Measurements from ENCODE around the gene MUL1.

MUL1 gene

DNA sequence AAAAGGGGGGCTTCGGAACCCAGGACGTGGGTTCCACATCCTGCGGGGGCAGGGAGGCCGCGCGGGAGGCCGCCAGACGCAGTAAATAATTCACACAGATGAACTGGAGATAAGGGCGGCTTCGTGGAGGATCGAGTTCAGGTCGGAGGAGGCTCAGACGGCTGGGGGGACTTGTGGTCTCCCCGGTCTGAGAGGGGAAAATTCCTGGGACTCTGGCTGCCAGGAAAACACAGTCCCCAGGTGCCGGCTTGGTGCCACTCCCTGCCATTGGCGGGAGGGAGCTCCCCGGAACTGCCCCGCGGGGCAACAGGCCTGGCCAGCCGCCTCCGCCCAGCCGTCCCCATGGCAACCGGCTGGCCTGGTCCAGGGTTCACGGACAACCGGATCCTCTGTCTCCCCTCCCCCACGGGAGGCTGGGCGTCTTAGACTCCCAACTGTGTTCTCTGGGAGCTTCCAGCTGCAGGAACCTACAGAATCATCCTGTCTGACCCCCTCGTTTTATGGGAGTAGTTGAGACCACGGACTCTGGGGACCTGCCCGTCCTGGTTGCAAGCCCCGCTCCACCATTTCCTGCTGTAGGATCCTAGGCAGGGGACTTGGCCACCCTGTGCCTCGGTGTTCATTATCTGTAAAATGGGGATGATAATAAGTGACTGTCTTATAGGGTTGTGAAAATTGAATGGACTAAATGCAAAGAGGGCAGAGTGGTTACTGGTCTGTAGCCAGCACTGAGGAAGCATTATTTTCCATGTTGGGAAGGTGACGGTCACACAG, 31.5 kb downstream of the MUL1 start:
- Histone ChIP-seq H3K4me1 (ENCODE audit: control insufficient read depth, insufficient read depth, low read length) (peaks cover 19% of the 10 kb centered on the region), H3K27me3 (ENCODE audit: control insufficient read depth, insufficient read depth, low read length) (peaks cover 40% of the 10 kb centered on the region), H3K9me3 (ENCODE audit: control insufficient read depth, insufficient read depth, low read length) (no peaks in the 10 kb centered on the region), H3K4me3 (ENCODE audit: low read depth, low read length) (peak overlapping the region; percentile 44), H3K9ac (ENCODE audit: low read depth, low read length) (no peak overlapping the region), H3K36me3 (ENCODE audit: control insufficient read depth, insufficient read depth, low read length) (no peaks in the 10 kb centered on the region), H3K27ac (ENCODE audit: low read depth, low read length) (peak overlapping the region; percentile 33)

GRCh38 chr1:20474996-20475395, 33.0 kb downstream of the MUL1 start:
- no peak overlapping the region for H3K4me3 ChIP-seq (ENCODE audit: low read depth, low read length)
- H3K9ac ChIP-seq (ENCODE audit: low read depth, low read length), result no peak overlapping the region
- H3K27ac ChIP-seq (ENCODE audit: low read depth, low read length), result no peak overlapping the region
- H3K27me3 ChIP-seq (ENCODE audit: control insufficient read depth, insufficient read depth, low read length), result peaks cover 29% of the 10 kb centered on the region
- no peaks in the 10 kb centered on the region for H3K36me3 ChIP-seq (ENCODE audit: control insufficient read depth, insufficient read depth, low read length)
- H3K4me1 ChIP-seq (ENCODE audit: control insufficient read depth, insufficient read depth, low read length), result peaks cover 19% of the 10 kb centered on the region
- H3K9me3 ChIP-seq (ENCODE audit: control insufficient read depth, insufficient read depth, low read length), result no peaks in the 10 kb centered on the region

DNA sequence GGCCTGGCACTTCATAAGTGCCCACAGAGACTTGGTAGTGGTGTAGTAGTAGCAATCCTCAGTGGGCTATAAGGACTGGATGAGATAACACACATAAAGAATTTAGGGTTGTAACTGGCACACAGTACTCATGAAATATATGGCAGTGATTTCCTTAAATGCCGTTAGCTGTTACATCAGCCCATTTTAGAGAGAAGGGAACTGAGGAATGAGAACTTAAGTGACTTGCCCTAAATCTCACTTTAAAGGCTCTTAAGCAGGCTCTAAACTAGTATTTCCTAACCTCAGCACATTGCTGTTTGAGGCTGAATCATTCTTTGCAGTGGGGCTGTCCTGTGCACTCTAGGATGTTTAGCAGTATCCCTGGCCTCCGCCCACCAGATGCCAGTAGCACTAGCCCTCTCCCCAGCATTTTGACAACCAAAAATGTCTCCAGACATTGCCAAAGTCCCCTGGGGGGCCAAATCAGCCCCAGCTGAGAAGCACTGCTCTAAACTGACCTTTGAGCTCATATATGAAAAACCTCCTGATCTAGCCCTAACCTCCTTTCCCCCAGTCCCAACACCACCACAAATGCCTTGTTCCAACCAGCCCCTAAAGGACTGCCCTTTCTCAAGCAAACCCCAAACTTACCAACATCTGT, 33.5 kb downstream of the MUL1 start:
- H3K36me3 ChIP-seq (ENCODE audit: control insufficient read depth, insufficient read depth, low read length), result no peaks in the 10 kb centered on the region
- no peak overlapping the region for H3K9ac ChIP-seq (ENCODE audit: low read depth, low read length)
- peaks cover 29% of the 10 kb centered on the region for H3K27me3 ChIP-seq (ENCODE audit: control insufficient read depth, insufficient read depth, low read length)
- H3K4me3 ChIP-seq (ENCODE audit: low read depth, low read length), result no peak overlapping the region
- no peak overlapping the region for H3K27ac ChIP-seq (ENCODE audit: low read depth, low read length)
- no peaks in the 10 kb centered on the region for H3K9me3 ChIP-seq (ENCODE audit: control insufficient read depth, insufficient read depth, low read length)
- peaks cover 19% of the 10 kb centered on the region for H3K4me1 ChIP-seq (ENCODE audit: control insufficient read depth, insufficient read depth, low read length)

- Histone ChIP-seq H3K4me1 (ENCODE audit: control insufficient read depth, insufficient read depth, low read length) (peaks cover 19% of the 10 kb centered on the region), H3K9ac (ENCODE audit: low read depth, low read length) (no peak overlapping the region), H3K9me3 (ENCODE audit: control insufficient read depth, insufficient read depth, low read length) (no peaks in the 10 kb centered on the region), H3K27ac (ENCODE audit: low read depth, low read length) (no peak overlapping the region), H3K36me3 (ENCODE audit: control insufficient read depth, insufficient read depth, low read length) (no peaks in the 10 kb centered on the region), H3K27me3 (ENCODE audit: control insufficient read depth, insufficient read depth, low read length) (peaks cover 27% of the 10 kb centered on the region), H3K4me3 (ENCODE audit: low read depth, low read length) (no peak overlapping the region)
Observed at GRCh38 chr1:20473894-20474293, 34.1 kb downstream of the MUL1 start.

DNA sequence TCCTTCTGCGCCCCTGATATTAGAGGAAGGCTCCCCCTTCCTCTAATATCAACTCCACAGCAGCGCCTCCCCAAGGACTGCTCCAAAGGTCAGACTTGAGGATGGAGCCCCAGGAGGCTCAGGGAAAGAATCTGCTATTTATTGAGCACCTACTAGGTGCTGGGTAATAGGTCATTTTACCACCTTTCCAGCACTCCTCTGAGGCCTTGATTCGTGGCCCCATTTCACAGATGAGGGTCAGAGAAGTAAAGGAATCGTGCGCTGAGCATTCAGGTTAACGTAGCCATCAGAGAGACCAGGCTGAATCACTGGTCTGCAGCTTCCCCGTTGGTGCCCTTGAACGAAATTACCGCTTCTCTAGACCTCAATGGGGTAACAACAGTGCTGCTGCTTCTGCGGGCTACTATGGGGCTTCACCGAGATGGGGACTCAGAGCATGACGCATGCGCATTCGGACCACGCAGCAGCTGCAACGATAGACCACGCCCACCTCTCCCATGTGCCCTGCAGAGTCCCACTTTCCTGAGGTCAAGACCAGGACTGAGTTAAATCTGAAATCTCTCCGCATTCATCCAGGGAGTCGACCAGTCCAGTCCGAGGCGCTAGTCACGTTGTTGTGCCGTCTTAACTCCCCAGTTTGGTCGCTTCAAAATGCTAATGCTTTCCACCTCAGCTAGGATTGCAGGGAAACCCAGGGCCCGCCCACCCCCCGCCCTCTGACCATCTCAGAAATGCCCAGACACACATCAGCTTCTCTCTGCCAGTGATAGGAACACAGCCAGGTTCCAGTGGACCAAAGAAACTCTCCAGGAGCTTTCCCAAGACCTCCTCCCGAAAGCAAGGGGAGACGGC, 34.9 kb downstream of the MUL1 start:
- H3K36me3 ChIP-seq (ENCODE audit: control insufficient read depth, insufficient read depth, low read length), result no peaks in the 10 kb centered on the region
- H3K4me1 ChIP-seq (ENCODE audit: control insufficient read depth, insufficient read depth, low read length), result peaks cover 19% of the 10 kb centered on the region
- H3K9me3 ChIP-seq (ENCODE audit: control insufficient read depth, insufficient read depth, low read length), result no peaks in the 10 kb centered on the region
- H3K9ac ChIP-seq (ENCODE audit: low read depth, low read length), result no peak overlapping the region
- H3K27me3 ChIP-seq (ENCODE audit: control insufficient read depth, insufficient read depth, low read length), result peaks cover 26% of the 10 kb centered on the region
- H3K27ac ChIP-seq (ENCODE audit: low read depth, low read length), result no peak overlapping the region
- H3K4me3 ChIP-seq (ENCODE audit: low read depth, low read length), result peak overlapping the region; percentile 45

DNA sequence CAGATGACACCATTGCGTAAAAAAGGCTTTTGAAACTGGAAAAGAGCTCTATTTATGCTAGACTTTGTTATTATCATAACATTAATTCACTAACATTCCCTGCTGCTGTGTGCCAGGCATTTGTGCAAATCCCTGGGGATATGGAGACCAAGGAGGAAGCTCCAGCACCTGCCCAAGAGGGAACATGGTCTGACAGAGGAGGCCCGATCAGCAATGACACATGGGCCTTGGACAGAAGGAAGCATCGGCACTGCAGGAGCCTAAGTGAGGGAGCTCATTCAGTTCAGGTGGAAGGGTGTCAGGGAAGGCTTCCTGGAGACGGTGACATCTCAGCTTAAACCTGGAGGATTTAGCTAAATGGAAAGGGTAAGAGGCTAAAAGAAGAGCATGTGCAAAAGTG, 35.8 kb downstream of the MUL1 start:
- Histone ChIP-seq H3K27ac (ENCODE audit: low read depth, low read length) (no peak overlapping the region), H3K9ac (ENCODE audit: low read depth, low read length) (no peak overlapping the region), H3K4me1 (ENCODE audit: control insufficient read depth, insufficient read depth, low read length) (peaks cover 14% of the 10 kb centered on the region), H3K27me3 (ENCODE audit: control insufficient read depth, insufficient read depth, low read length) (peaks cover 25% of the 10 kb centered on the region), H3K36me3 (ENCODE audit: control insufficient read depth, insufficient read depth, low read length) (no peaks in the 10 kb centered on the region), H3K9me3 (ENCODE audit: control insufficient read depth, insufficient read depth, low read length) (no peaks in the 10 kb centered on the region), H3K4me3 (ENCODE audit: low read depth, low read length) (no peak overlapping the region)

DNA sequence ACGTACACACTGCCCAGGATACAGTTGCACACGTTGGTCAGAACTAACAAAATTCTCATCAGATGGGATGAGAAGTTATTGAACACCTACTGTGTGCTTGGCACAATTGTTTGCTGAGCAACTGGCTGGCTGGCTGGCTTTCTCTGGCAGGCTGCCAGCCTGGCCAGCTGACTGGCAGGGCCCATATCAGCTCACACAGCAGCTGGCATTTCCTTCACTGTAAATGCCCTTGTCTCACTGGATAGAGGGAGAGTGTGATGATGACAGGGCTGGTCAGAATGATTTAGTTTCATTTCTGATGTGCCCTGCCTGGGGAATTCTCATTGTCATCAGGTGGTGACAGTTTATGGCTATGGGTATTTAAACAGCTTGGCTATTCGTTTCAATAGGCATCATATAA, 37.8 kb downstream of the MUL1 start:
- Histone ChIP-seq H3K4me3 (ENCODE audit: low read depth, low read length) (no peak overlapping the region), H3K27ac (ENCODE audit: low read depth, low read length) (no peak overlapping the region), H3K9me3 (ENCODE audit: control insufficient read depth, insufficient read depth, low read length) (no peaks in the 10 kb centered on the region), H3K9ac (ENCODE audit: low read depth, low read length) (no peak overlapping the region), H3K27me3 (ENCODE audit: control insufficient read depth, insufficient read depth, low read length) (peaks cover 21% of the 10 kb centered on the region; the same call in 1 of the 2 replicates), H3K4me1 (ENCODE audit: control insufficient read depth, insufficient read depth, low read length) (peaks cover 2% of the 10 kb centered on the region; the same call in 1 of the 2 replicates), H3K36me3 (ENCODE audit: control insufficient read depth, insufficient read depth, low read length) (no peaks in the 10 kb centered on the region)

GRCh38 chr1:20469406-20470076, 38.4 kb downstream of the MUL1 start:
- Histone ChIP-seq H3K4me1 (ENCODE audit: control insufficient read depth, insufficient read depth, low read length) (peaks cover 2% of the 10 kb centered on the region; the same call in 1 of the 2 replicates), H3K9me3 (ENCODE audit: control insufficient read depth, insufficient read depth, low read length) (no peaks in the 10 kb centered on the region), H3K36me3 (ENCODE audit: control insufficient read depth, insufficient read depth, low read length) (no peaks in the 10 kb centered on the region), H3K4me3 (ENCODE audit: low read depth, low read length) (no peak overlapping the region), H3K27ac (ENCODE audit: low read depth, low read length) (no peak overlapping the region), H3K9ac (ENCODE audit: low read depth, low read length) (no peak overlapping the region), H3K27me3 (ENCODE audit: control insufficient read depth, insufficient read depth, low read length) (peaks cover 28% of the 10 kb centered on the region)

DNA sequence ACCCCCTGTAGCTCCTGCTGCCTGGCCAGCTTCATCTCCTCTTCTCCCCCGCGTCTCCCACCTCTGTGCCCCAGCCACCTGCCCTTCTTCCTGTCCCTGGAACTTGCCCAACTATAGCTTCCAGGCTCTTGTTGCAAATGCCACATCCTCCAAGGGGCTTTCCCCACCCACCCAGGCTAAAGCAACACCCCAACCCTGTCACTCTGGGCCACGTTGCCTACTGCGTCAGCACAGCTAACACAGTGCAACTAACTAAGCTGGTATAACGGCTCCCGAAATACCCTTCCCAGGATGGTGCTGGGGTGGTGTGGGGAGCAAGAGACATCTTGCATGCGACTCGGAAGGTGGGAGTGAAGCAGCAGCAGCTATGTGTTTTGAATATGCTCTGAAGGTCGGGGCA, 41.7 kb downstream of the MUL1 start:
- peaks cover 33% of the 10 kb centered on the region for H3K27me3 ChIP-seq (ENCODE audit: control insufficient read depth, insufficient read depth, low read length)
- no peaks in the 10 kb centered on the region for H3K36me3 ChIP-seq (ENCODE audit: control insufficient read depth, insufficient read depth, low read length)
- H3K9ac ChIP-seq (ENCODE audit: low read depth, low read length), result no peak overlapping the region
- H3K4me3 ChIP-seq (ENCODE audit: low read depth, low read length), result no peak overlapping the region
- H3K9me3 ChIP-seq (ENCODE audit: control insufficient read depth, insufficient read depth, low read length), result peaks cover 8% of the 10 kb centered on the region; the same call in 1 of the 2 replicates
- H3K27ac ChIP-seq (ENCODE audit: low read depth, low read length), result no peak overlapping the region
- H3K4me1 ChIP-seq (ENCODE audit: control insufficient read depth, insufficient read depth, low read length), result no peaks in the 10 kb centered on the region

DNA sequence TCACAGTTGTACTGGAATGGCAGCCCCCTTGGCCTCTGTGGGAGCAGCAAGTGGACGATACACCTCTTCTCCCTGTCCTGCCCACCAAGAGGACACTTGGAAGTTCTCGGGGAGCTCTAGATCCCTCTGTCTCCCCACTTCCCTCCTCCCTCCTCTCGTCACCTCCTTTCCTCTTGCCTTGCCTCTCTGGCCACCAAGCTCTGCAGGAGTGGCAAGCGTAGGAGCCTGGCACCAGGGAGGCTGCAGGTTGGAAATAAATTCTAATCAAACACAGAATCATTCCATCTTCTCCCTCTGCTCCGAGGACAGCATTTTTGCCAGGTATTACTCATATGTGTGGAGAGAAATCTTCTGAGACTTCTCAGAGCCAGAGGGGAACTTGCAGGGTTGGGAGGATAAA, 42.8 kb downstream of the MUL1 start:
- Histone ChIP-seq H3K27me3 (ENCODE audit: control insufficient read depth, insufficient read depth, low read length) (peaks cover 33% of the 10 kb centered on the region), H3K36me3 (ENCODE audit: control insufficient read depth, insufficient read depth, low read length) (no peaks in the 10 kb centered on the region), H3K4me1 (ENCODE audit: control insufficient read depth, insufficient read depth, low read length) (no peaks in the 10 kb centered on the region), H3K9me3 (ENCODE audit: control insufficient read depth, insufficient read depth, low read length) (peaks cover 8% of the 10 kb centered on the region; the same call in 1 of the 2 replicates), H3K9ac (ENCODE audit: low read depth, low read length) (no peak overlapping the region), H3K4me3 (ENCODE audit: low read depth, low read length) (no peak overlapping the region), H3K27ac (ENCODE audit: low read depth, low read length) (no peak overlapping the region)
